Activated naive CD8-positive, alpha-beta T cell treated with anti-CD3 and anti-CD28 coated beads, Interleukin-2, amount 50 U/mL, for 24 hours (primary cell): ENCODE data around the gene TAF1B.
A peak's percentile ranks its signal among the peaks of the same experiment; 100 is the strongest.

Source experiments
- ATAC-seq: fragments of 150-1000 bp; cut with Tn5 transposase; one replicate; pipeline ENCODE4 v1.10.0; 2021
- DNase-seq: peaks from one replicate; pipeline ENCODE4 v3.0.0; 2021
- H3K27ac Mint-ChIP-seq: one replicate; pipeline ENCODE4 v1.8.0; 2021; ENCODE audit warnings: mild to moderate bottlenecking, mixed read lengths
- H3K27me3 Mint-ChIP-seq: one replicate; pipeline ENCODE4 v1.8.0; 2021; ENCODE audit warnings: mixed read lengths
- H3K36me3 Mint-ChIP-seq: one replicate; pipeline ENCODE4 v1.8.0; 2021; ENCODE audit warnings: low read depth, mixed read lengths
- H3K4me1 Mint-ChIP-seq: one replicate; pipeline ENCODE4 v1.8.0; 2021; ENCODE audit warnings: mixed read lengths
- H3K4me3 Mint-ChIP-seq: one replicate; pipeline ENCODE4 v1.8.0; 2021; ENCODE audit warnings: mild to moderate bottlenecking, moderate library complexity, mixed read lengths
- H3K9me3 Mint-ChIP-seq: one replicate; pipeline ENCODE4 v1.8.0; 2021; ENCODE audit warnings: mixed read lengths

TAF1B gene

GRCh38 chr2:9843229-9844035 is at the start of gene TAF1B:
TAF1B (plus strand) TSS chr2:9843474; CDS start chr2:9843542, 68 bp downstream.
- Mint-ChIP-seq H3K4me1 (peaks cover 49% of the 10 kb centered on the region), H3K27ac (peak within 1 kb of the TSS; percentile 65), H3K36me3 (peaks cover 28% of the 10 kb centered on the region), H3K4me3 (peak within 1 kb of the TSS; percentile 87), H3K27me3 (no peaks in the 10 kb centered on the region), H3K9me3 (no peaks in the 10 kb centered on the region)
- DNase-seq (peak; percentile 91), ATAC-seq (peak; percentile 88)

- Mint-ChIP-seq H3K4me1 (peaks cover 9% of the 10 kb centered on the region), H3K4me3 (no peak overlapping the region), H3K27ac (no peak overlapping the region), H3K36me3 (no peaks in the 10 kb centered on the region), H3K9me3 (no peaks in the 10 kb centered on the region), H3K27me3 (no peaks in the 10 kb centered on the region)
- no peak for DNase-seq
- ATAC-seq, result no peak
These were observed 49.2 kb upstream of the TAF1B start for GRCh38 chr2:9793918-9794717.

GRCh38 chr2:9795071-9795470 is 48.2 kb upstream of the TAF1B start:
- Mint-ChIP-seq H3K27me3 (peaks cover 3% of the 10 kb centered on the region), H3K27ac (no peak overlapping the region), H3K4me3 (no peak overlapping the region), H3K4me1 (peaks cover 19% of the 10 kb centered on the region), H3K36me3 (no peaks in the 10 kb centered on the region), H3K9me3 (no peaks in the 10 kb centered on the region)
- ATAC-seq (no peak), DNase-seq (no peak)

- Mint-ChIP-seq H3K36me3 (no peaks in the 10 kb centered on the region), H3K9me3 (no peaks in the 10 kb centered on the region), H3K27me3 (peaks cover 3% of the 10 kb centered on the region), H3K27ac (no peak overlapping the region), H3K4me3 (no peak overlapping the region), H3K4me1 (peaks cover 25% of the 10 kb centered on the region)
- no peak for DNase-seq
- no peak for ATAC-seq
These were observed 46.9 kb upstream of the TAF1B start for GRCh38 chr2:9796056-9797010.

GRCh38 chr2:9797086-9797485 is 46.2 kb upstream of the TAF1B start:
- Mint-ChIP-seq H3K4me3 (no peak overlapping the region), H3K9me3 (no peaks in the 10 kb centered on the region), H3K4me1 (peaks cover 25% of the 10 kb centered on the region), H3K36me3 (no peaks in the 10 kb centered on the region), H3K27ac (no peak overlapping the region), H3K27me3 (peaks cover 3% of the 10 kb centered on the region)
- ATAC-seq (no peak), DNase-seq (no peak)

- H3K4me3 Mint-ChIP-seq, result no peak overlapping the region
- peaks cover 25% of the 10 kb centered on the region for H3K4me1 Mint-ChIP-seq
- no peak overlapping the region for H3K27ac Mint-ChIP-seq
- no peak for ATAC-seq
- H3K36me3 Mint-ChIP-seq, result no peaks in the 10 kb centered on the region
- no peak for DNase-seq
- peaks cover 3% of the 10 kb centered on the region for H3K27me3 Mint-ChIP-seq
- H3K9me3 Mint-ChIP-seq, result no peaks in the 10 kb centered on the region
These were observed 45.4 kb upstream of the TAF1B start for GRCh38 chr2:9797681-9798556.

- H3K9me3 Mint-ChIP-seq, result no peaks in the 10 kb centered on the region
- H3K27ac Mint-ChIP-seq, result no peak overlapping the region
- DNase-seq (no peak), ATAC-seq (no peak)
- no peaks in the 10 kb centered on the region for H3K36me3 Mint-ChIP-seq
- peaks cover 21% of the 10 kb centered on the region for H3K4me1 Mint-ChIP-seq
- no peak overlapping the region for H3K4me3 Mint-ChIP-seq
- H3K27me3 Mint-ChIP-seq, result peaks cover 3% of the 10 kb centered on the region
These were observed 44.2 kb upstream of the TAF1B start for GRCh38 chr2:9799011-9799596.

GRCh38 chr2:9799729-9800632 is 43.3 kb upstream of the TAF1B start:
- Mint-ChIP-seq H3K4me1 (peaks cover 21% of the 10 kb centered on the region), H3K9me3 (no peaks in the 10 kb centered on the region), H3K36me3 (no peaks in the 10 kb centered on the region), H3K4me3 (no peak overlapping the region), H3K27ac (peak overlapping the region; percentile 23), H3K27me3 (peaks cover 3% of the 10 kb centered on the region)
- DNase-seq, result peak; percentile 91
- peak; percentile 87 for ATAC-seq

- H3K27me3 Mint-ChIP-seq, result peaks cover 3% of the 10 kb centered on the region
- no peak for DNase-seq
- H3K36me3 Mint-ChIP-seq, result no peaks in the 10 kb centered on the region
- H3K9me3 Mint-ChIP-seq, result no peaks in the 10 kb centered on the region
- H3K4me1 Mint-ChIP-seq, result peaks cover 21% of the 10 kb centered on the region
- no peak for ATAC-seq
- no peak overlapping the region for H3K27ac Mint-ChIP-seq
- no peak overlapping the region for H3K4me3 Mint-ChIP-seq
These were observed 42.7 kb upstream of the TAF1B start for GRCh38 chr2:9800639-9800974.

- Mint-ChIP-seq H3K27me3 (peaks cover 3% of the 10 kb centered on the region), H3K36me3 (no peaks in the 10 kb centered on the region), H3K27ac (no peak overlapping the region), H3K9me3 (no peaks in the 10 kb centered on the region), H3K4me1 (peaks cover 21% of the 10 kb centered on the region), H3K4me3 (no peak overlapping the region)
- ATAC-seq (peak; percentile 65), DNase-seq (peak; percentile 55)
These were observed 42.1 kb upstream of the TAF1B start for GRCh38 chr2:9800975-9801726.

- no peaks in the 10 kb centered on the region for H3K36me3 Mint-ChIP-seq
- H3K27me3 Mint-ChIP-seq, result peaks cover 3% of the 10 kb centered on the region
- H3K4me3 Mint-ChIP-seq, result no peak overlapping the region
- H3K4me1 Mint-ChIP-seq, result peaks cover 21% of the 10 kb centered on the region
- H3K9me3 Mint-ChIP-seq, result no peaks in the 10 kb centered on the region
- DNase-seq (no peak), ATAC-seq (no peak)
- H3K27ac Mint-ChIP-seq, result no peak overlapping the region
These were observed 40.7 kb upstream of the TAF1B start for GRCh38 chr2:9802576-9802993.
